ENCODE results near the gene GJA4.
"Not testable (repeated sequence)": the region's sequence is repeated elsewhere in the genome, so short reads cannot be mapped to it uniquely, and the experiment has no call there.

GJA4 gene

DNA sequence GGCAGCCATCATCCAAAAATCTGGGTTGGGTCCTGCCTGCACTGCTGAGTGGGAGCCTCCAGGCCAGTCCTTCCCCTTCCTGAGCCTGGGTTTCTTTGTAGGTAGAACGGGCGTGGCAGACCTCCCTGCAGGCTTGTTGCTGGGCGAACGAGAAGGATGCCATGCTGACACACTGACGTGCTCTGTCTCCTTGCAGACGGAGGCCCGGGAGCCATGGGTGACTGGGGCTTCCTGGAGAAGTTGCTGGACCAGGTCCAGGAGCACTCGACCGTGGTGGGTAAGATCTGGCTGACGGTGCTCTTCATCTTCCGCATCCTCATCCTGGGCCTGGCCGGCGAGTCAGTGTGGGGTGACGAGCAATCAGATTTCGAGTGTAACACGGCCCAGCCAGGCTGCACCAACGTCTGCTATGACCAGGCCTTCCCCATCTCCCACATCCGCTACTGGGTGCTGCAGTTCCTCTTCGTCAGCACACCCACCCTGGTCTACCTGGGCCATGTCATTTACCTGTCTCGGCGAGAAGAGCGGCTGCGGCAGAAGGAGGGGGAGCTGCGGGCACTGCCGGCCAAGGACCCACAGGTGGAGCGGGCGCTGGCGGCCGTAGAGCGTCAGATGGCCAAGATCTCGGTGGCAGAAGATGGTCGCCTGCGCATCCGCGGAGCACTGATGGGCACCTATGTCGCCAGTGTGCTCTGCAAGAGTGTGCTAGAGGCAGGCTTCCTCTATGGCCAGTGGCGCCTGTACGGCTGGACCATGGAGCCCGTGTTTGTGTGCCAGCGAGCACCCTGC lies 1.4 kb downstream of the GJA4 start:
- DNase-seq = no peak

DNA sequence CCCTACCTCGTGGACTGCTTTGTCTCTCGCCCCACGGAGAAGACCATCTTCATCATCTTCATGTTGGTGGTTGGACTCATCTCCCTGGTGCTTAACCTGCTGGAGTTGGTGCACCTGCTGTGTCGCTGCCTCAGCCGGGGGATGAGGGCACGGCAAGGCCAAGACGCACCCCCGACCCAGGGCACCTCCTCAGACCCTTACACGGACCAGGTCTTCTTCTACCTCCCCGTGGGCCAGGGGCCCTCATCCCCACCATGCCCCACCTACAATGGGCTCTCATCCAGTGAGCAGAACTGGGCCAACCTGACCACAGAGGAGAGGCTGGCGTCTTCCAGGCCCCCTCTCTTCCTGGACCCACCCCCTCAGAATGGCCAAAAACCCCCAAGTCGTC lies 2.0 kb downstream of the GJA4 start:
- no peak for DNase-seq

- DNase-seq = no peak
These were observed 3.1 kb downstream of the GJA4 start for GRCh38 chr1:34795916-34796315.

- DNase-seq = no peak
These were observed 4.2 kb downstream of the GJA4 start for GRCh38 chr1:34796990-34797389.

DNA sequence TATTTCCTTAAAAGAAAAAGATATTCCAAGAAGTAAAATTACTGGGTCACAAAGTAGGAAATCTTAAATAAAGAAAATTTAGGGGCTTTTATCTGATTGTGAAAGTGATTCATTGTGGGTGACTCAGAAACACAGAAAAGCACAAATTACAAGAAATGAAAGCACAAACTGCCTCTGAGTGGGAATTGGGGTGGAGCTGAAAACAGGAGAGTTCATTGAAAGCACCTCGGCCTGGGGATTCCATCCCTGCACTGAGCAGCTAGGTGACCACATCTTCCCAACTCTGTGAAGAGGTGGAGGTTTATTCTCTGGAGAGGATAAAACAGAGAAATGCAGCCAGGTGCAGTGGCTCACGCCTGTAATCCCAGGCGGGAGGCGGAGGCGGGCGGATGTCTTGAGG lies 7.4 kb downstream of the GJA4 start:
- DNase-seq = no peak

- no peak for DNase-seq
These were observed 11.0 kb downstream of the GJA4 start for GRCh38 chr1:34803770-34804169.

DNA sequence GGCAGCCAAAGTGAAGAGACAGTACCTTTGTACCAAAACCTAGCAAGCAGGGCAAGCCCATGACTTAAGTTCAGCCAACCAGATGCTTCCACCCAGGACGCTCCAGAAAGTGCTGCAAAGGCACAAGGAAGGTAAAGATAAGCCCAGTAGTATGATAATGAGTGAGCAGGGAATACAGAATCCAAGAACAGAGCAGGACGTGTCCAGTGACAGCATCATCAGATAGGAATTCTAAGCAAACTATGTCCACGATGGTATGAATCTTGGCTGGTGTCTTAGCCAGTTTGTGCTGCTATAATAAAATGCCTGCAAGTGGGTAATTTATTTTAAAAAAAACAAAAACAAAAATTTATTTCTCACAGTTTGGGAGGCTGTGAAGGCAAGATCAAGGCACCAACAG lies 13.6 kb downstream of the GJA4 start:
- no peak for DNase-seq

GRCh38 chr1:34808051-34808810 lies 15.4 kb downstream of the GJA4 start:
- no peak for DNase-seq

GRCh38 chr1:34810781-34811180 lies 18.0 kb downstream of the GJA4 start:
- DNase-seq = not testable (repeated sequence)

DNA sequence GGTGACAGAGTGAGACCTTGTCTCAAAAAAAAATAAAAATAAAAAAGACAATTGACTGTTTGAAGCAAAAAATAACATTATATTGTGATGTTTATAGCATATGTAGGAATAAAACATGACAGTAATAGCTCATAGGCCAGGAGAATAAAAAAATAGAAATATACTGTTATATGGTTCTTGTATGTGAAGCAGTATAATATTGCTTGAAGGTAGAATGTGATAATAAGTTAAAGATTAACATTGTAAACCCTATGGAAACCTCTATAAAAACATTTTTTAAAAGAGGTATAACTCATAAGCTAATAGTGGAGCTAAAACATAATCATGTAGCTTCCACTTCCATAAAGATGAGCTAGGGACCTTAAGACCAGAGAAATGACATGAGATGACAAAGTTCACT lies 23.5 kb downstream of the GJA4 start:
- DNase-seq = no peak

GRCh38 chr1:34816778-34817177 lies 24.0 kb downstream of the GJA4 start:
- DNase-seq = no peak

DNA sequence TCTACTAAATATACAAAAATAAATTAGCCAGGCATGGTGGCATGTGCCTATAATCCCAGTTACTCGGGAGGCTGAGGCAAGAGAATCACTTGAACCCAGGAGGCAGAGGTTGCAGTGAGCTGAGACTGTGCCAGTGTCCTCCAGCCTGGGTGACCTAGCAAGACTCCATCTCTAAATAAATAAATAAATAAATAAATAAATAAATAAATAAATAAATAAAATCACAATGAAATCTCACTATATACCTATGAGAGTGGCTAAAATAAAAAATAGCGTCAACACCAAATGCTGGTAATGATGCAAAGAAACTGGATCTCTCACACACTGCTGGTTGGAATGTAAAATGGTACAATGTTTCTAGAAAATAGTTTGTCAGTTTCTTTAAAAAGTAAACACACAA lies 26.1 kb downstream of the GJA4 start:
- not testable (repeated sequence) for DNase-seq

- DNase-seq = no peak
These were observed 29.4 kb downstream of the GJA4 start for GRCh38 chr1:34822202-34822601.

DNA sequence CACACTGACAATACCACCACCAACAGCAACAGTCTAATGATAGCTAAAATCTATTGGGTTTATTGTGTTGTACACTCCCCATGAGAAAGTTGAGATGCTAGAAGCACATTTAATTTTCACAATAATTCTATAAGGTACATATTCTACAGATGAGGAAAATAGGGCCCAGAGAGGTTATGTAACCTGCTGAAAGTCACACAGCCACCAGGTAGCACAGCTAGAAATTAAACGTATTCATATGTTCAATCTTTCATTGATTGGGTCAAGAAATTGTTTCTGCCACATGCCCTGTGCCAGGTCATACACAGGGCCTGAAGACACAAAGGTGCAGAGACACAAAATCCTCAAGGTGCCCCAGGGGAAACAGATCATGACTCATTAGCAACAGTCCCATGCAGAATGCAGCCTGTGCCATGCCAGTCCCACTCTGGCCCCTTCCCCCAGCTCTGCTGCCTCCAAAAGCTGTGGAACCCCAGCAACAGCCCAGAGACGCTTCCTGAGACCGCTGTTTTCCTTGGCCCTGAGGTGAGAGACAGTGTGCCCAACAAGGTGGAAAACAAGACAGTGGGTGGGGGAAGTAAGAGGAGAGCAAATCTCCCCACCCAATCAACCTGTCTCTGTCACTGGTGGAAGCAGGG lies 32.1 kb downstream of the GJA4 start:
- no peak for DNase-seq

DNA sequence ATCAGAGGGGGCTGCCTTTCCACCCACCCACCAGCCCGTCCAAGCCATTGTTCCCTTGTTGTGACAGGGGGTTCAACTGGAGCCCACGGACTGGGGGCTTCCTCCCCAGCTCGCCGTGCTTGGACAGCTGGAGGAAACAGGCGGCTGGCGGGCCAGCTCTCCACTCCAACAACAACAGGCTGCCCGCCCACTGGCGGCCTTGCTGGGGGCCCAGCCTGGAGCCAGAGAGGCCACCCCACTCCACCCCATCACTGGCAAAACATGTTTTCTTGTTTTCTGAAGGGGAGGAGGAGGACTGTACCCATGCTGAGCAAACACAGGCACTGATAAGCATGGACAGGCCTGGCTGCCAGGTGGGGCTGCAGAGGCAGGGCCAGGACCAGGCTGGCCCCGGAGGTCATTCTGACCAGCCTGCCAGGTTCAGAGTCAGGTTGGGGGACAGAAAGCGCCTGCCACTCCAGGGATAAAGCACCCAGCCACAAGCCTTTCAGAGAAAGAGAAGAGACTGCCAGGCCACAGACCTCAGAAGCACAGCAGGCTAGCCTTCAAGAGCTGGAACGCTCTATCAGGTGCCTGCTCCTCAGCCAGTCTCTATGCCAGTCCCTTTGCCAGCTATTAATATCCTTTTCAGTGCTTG lies 32.8 kb downstream of the GJA4 start:
- DNase-seq = no peak

DNA sequence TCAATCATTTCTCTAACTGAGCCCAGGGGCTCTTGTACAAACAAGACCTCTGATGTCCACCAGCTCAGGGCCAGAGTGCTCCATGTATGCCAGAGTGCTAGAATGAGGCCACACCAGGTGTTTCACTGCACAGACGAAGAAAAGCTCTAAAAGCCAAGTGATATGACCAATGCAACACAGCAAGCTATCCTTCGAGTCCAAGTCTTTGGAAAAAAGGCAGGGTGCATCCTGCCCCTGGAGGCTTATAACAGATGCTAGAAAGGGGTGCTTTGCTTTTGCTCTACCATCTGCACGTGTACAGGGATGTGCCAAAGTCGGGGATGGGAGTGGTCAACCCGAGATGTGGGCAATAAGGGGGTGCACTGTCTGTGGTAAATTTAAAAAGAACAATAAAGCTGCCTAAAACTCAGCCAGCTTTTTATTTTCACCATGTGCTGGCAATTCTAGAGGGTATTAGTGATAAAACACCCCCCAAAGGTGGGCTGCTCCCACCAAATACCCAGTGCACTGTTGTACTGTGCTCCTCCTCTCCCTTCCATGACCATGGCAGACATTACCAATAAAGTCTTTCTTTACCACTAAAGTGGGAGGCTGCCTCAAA lies 34.6 kb downstream of the GJA4 start:
- no peak for DNase-seq

DNA sequence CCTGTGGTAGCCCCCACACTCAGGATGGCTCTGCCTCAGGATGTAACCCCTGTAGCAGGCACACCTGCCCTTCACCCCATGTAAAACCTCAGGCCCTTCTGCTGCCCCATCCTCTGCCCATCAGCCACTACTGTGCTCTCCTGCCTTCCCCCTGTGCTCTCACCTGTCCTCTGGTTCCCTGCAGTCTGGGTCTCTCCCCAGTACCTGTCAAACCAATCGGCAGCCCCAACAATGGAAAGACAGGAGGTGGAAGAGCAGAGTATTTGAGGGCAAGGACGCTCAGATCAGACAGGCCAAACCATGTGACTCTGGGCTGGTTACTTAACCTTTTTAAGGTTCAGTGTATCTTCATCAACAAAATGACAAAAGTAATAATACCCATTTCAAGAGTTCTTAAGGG lies 35.8 kb downstream of the GJA4 start:
- DNase-seq = no peak

DNA sequence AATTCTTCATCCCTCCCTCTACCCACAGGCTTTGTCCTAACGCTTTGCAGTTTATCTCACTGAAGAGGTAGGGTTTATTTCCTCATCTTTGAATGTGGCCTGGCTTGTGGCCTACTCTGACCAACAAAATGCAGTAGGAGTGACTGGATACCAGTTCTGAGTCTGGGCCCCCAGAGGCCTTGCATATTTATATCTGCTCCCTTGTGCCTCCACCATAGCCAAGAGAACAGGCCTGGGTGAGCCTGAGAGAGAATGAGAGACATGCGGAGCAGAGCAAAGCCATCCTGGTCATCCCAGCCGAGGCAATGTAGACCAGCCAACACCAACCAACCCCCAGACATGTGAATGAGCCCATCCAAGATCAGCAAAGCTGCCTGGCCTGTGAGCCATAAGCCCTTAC lies 36.5 kb downstream of the GJA4 start:
- no peak for DNase-seq

GRCh38 chr1:34831721-34832246 lies 39.0 kb downstream of the GJA4 start:
- DNase-seq = no peak

DNA sequence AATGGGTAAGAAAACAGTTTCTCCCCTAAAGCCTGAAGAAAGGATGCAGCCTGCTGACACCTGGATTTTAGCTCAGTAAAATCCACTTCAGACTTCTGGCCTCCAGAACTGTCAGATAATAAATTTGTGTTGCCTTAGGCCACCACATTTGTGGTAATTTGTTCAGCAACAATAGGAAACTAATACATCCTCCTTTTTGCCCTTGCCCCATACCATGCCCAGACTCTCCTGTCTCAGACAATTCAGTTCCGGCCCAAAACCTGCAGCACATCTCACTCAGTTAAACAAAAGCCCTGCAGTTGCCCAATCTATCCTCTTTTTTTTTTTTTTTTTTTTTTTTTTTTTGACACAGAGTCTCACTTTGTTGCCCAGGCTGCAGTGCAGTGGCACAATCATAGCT lies 40.9 kb downstream of the GJA4 start:
- DNase-seq = no peak

GRCh38 chr1:34839526-34840305 lies 46.9 kb downstream of the GJA4 start:
- DNase-seq = no peak

- DNase-seq = no peak
These were observed 47.6 kb downstream of the GJA4 start for GRCh38 chr1:34840426-34840825.
